ENCODE results near the gene CARMIL3.

Gene CARMIL3

DNA sequence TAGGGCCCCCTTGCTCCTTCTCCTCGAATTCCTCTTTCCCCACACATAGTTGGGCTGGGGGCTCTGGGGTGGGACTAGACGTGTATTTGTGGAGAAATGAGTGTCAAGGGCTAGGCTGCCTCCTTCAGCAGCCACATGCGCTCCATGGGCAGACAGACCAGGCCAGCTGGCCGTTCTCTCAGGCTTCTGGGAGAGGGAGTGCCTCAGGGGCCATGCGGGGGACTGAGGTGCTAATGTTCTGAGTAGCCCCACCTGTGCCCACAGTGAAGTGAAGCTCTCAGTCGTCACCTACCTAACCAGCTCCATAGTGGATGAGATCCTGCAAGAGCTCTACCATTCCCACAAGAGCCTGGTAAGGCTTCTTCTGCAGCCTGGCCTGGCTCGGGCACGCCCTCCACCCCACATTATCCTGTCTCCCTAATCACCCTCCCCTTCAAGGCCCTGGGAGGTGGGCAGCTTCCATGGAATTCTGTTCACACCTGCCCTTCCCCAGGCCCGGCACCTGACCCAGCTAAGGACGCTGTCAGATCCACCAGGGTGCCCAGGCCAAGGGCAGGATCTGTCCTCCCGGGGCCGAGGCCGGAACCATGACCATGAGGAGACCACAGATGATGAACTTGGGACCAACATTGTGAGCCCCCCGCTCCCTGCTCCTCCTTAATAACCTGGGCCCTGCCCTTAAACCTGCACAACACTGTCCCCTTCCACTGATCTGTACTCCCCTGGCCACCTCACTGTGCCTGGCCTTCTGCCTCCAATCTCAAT, 10.6 kb downstream of the CARMIL3 start:
- DNase-seq: no peak

DNA sequence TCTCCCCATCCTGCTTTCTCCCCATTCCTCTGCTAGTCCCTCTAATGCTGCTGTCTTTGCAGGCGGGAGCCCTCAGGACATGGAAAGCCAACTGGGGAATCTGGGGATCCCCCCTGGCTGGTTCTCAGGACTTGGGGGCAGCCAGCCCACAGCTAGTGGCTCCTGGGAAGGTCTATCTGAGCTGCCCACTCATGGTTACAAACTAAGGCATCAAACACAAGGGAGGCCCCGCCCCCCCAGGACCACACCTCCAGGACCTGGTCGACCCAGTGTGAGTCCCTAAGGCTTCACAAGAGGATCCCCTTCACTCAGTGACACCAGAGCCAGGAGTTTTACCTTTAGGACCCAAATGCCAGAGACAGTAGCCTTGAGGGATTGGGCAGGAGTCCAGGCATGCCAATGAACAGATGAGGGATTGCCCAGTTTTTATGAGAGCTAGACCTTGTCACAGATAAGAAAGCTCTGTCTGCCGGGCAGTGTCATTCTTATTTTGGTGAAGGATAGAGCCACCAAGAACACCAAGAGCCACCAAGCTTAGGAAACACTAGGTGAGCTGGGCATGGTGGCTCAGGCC, 11.5 kb downstream of the CARMIL3 start:
- DNase-seq: no peak

DNA sequence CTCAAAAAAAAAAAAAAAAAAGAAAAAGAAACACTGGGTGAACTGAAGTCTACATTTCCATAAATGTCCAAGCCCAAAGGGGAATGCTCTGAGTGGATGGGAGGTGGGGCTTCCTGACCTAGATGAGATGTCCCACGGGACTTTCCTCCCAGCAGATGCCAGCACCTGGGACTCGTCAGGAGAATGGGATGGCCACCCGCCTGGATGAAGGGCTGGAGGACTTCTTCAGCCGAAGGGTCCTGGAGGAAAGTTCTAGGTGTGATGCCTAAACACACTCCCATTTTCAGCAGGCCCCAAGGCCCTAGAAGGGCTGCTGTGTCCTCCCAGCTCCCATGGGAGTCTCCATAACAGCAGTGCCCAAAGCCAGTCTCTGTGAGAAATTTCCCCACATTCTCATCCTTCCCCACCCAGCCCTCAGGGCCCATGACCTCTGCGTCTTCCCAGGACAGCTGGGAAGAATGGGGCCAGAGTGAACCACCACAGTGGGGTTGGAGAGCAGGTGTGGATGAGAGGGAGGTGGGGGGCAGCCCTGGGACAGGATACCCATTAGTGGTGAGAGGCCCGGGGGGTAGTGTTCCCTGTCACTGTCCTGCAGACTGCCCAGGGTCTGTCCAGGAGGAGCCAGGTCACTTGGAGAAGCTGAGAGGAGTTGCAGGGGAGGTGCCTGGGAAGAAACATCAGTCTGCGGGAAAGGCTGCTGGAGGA, 12.4 kb downstream of the CARMIL3 start:
- DNase-seq: no peak

DNA sequence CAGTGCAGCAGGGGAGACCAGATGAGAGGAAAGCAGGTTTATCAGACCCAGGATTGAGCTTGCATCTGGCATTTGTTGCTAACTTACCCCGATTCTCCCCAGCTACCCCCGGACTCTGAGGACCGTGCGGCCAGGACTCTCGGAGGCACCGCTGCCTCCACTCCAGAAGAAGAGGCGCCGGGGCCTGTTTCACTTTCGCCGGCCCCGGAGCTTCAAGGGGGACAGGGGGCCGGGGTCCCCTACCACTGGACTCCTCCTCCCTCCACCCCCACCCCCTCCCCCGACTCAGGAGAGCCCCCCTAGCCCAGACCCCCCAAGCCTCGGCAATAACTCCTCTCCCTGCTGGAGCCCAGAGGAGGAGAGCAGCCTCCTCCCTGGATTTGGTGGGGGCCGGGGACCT, 13.0 kb downstream of the CARMIL3 start:
- DNase-seq: no peak

DNA sequence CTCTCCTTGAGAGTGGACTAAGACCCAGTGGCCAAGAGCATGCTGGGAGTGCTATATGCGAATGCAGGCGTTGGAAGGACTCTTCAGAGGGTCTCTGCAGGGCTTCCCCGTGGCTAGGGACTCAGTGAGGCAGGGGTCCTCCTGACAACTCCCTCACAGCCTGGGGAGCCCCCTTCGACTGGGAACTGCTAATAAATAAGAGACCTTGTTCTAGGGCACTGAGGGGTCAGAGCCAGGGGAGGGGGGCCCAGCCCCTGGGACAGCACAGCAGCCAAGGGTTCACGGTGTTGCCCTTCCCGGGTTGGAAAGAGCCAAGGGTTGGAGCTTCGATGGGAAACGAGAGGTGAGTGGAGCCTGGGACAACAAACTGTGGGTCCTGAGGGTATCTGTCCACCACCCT, 13.6 kb downstream of the CARMIL3 start:
- DNase-seq: no peak

DNA sequence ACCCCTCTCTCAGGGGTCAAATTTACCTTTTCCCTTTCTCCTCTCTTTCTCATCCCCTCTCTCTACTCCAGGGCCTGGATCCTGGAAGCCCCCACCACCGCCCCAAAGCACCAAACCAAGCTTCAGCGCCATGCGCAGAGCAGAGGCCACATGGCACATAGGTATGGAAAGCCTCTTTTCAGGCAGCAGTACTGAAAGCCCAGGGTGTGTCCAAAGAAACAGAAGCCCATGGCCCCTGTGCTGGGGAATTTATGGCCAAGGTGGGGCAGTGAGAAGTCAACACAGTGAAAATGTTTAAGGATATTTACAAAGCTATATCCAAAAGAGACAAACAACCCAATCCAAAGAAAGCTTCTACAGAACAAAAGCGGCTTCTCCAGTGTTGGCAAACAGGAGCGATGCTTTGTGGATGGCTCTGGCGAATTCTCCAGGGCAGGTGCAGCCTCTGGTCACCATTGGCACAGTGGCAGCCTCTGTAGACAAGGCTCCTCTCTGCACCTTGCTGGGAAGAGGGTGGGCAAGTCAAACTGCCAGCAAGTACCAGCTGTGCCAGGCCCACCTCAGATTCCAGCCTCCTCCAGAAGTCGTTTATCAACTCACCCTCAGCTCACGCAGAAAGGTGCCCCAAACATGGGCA, 14.8 kb downstream of the CARMIL3 start:
- no peak for DNase-seq

DNA sequence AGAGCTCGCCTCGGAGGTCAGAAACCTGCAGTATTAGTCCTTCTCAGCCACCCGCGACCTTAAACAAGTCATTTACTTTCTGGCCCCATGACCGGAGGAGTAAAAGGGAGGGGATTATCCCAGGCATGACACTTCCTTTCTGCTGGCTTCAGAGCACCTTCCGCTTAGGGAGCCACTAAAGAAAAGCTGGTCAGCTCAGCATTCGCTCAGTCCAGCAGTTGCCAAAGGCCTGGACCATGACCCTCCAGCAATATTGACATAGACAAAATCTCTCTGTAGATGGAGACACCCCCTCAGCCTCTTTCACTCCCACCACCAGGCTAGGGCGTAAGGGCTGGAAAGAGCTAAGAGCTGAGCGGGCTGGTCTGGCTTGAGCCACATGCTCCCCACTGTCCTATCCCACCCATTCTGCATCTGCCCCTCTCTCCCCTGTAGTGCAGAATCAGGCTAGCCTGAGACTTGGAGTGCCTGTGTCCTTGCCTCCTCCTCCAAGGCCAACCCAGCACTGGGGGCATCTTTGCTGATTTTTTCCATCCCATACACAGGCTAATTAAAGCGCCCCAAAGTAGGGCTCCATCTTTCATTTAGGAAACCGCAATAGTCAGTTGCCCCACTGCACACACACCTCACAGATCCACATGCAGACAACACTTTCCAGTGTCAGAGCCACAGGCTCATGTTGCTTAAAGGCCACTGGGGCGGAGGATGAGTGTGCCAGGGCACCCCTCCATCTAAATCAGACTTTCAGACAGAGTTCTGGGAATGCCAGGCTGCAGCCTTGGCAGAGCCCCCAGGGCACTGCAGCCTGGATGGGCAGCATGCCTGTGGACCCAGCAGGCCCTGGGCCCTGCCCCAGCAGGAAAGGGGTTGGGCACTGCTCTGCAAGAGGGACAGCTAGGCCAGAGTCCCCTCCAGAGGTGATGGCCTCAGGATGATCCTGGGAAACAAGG, 15.6 kb downstream of the CARMIL3 start:
- no peak for DNase-seq

DNA sequence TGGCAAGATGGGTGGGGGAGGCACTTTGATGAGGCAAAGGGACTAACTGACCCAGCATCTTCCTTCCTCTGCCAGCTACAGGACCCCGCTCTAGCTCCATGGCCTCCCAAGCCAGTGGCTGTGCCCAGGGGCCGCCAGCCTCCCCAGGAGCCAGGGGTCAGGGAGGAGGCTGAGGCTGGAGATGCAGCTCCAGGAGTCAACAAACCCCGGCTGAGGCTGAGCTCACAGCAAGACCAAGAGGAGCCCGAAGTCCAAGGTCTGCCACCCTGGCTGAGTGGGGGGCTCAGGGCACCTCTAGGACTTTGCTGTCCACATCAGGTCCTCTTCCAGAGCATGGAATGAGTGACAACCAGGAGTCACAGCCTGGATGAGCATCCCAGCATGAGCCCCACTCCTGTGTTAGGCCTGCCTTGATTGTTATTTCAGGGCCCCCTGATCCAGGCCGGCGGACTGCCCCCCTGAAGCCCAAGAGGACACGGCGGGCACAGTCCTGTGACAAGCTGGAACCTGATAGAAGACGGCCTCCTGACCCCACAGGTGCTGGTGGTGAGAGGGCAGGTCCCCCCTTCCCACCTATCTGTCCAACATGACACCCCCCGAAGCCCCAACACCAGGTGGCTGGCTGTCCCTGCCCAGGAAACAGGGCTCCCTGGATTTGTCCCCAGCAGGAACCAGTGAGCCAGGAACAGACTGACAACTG, 17.1 kb downstream of the CARMIL3 start:
- DNase-seq: no peak

DNA sequence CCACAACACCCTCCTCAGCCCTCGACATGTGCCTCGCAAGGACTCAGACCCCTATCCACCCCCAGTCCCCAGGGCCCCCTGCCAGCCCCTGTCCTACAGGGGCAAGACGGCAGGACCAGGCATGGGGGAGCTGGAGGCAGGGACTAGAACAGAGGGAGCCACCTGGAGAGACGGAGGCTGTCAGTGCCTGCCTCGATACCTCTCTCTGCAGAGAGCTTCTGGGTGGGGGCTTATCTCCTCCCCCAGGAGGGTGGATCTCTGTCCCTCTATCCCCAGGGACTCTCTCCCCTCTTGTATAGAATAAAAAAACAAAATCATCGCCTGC, 17.6 kb downstream of the CARMIL3 start:
- no peak for DNase-seq

DNA sequence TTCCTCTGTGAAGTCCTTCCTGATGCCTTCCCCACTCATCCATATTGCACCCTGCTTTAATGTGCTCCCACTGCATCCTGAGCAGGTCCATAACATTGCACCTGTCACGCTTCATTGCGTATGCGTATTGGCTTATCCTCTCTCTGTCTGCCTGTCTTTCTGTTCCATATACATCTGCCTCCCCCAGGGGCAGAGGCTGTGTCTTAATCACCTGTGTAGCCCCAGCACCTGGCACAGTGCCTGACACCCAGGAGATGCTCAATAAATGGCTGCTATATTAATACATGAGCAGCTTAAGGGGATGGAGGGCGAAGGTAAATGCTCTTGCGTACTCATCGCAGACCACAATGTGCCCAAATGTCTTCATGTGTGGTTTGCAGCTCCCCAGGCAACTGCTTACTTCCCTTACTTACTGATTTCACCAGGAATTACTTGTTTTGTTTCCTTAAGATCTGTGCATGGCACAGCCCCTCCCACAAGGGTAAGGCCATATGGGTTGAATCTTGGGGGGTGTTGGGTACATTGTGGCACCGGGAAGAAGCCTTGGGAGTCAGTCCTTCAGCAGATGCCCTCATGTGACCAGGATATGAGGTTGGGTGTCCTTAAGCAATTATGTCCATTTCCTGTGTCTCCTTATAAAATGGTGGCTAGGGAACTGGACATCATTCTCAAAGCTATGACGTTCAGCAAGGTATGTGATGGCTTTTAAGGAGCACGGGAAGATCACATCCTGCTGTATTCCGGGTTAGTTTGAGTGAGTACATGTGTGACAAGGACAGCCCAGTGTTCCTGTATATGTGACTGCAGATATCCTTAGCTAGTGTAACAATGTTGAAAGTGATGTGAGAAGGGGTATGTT, 18.7 kb downstream of the CARMIL3 start:
- DNase-seq: peak; percentile 59

DNA sequence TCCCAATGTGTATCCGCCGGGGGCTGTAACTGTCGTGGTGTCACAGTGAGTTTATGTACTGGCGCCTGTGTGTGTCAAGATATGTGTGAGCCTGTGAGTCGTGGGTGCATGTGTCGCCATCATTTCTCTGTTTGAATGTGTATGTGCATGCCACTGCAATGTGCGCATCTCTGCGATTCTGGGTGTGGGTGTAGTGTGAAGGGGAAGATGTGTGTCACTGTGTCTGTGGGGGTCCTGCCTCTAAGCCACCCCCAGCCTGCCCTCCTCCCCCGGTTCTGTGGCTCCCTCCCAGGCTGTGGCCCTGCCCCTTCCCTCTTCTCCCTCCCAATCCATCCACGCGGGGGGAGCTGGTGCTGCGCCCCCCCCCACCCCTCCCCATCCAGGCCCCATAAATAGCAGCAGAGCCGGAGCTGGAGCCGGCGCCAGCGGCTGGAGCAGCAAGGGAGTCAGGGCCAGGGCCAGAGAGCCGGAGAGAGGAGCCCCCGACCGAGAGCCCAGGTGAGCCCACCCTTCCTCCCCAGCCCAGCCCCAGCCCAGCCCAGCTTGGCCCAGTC, 19.4 kb downstream of the CARMIL3 start, which contains the start of gene CPNE6:
Gene CPNE6 (plus strand): TSS at position 419 of the 554 bp plus-strand sequence. CDS start 1,375 bp downstream, outside the sequence.
- DNase-seq: no peak

DNA sequence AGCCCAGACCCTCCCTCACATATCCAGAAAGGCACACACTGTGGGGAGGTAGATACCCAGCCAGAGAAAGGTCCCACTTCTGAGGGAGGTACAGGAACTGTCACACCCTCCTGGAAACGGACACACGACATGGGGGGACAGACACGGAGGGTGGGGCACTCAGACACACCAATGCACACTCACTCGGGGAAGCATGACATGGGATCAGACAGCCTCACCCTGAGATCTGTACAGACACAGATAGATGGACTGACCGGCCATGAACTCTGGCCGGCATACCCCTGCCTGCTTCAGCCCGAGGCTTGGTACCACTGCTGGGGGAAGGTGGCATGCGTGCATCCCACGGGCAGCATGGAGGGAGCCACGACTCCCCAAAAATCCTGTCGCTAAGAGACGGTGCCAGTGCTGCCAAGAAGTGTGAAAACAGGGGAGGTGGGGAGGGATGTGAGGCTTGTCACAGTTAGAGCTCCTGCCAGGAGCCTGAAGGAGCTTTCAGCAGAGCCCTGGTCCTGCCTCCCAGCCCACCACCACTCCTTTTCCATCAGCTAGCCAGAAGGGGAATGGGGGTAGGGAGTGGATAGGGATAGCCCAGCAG, 20.1 kb downstream of the CARMIL3 start:
- no peak for DNase-seq

DNA sequence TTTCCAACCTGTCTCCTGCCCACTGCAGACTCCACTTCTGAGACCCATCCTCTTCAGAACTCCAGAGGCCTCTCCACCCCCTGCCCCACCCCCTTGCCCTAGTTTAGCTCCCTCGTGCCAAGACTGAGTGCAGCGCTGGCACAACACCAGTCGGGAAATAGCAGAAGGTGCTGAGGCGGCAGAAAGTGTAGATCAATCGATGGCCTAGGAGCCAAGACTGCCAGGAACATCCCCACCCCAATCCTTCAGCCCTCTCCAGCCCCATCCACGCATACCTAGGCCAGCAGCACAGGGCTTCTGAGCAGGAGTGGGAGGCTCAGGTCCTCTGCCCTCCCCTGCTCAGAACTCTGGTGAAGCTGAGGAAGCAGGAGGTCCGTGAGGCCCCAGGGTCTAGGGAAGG, 20.6 kb downstream of the CARMIL3 start:
- DNase-seq: peak; percentile 76

DNA sequence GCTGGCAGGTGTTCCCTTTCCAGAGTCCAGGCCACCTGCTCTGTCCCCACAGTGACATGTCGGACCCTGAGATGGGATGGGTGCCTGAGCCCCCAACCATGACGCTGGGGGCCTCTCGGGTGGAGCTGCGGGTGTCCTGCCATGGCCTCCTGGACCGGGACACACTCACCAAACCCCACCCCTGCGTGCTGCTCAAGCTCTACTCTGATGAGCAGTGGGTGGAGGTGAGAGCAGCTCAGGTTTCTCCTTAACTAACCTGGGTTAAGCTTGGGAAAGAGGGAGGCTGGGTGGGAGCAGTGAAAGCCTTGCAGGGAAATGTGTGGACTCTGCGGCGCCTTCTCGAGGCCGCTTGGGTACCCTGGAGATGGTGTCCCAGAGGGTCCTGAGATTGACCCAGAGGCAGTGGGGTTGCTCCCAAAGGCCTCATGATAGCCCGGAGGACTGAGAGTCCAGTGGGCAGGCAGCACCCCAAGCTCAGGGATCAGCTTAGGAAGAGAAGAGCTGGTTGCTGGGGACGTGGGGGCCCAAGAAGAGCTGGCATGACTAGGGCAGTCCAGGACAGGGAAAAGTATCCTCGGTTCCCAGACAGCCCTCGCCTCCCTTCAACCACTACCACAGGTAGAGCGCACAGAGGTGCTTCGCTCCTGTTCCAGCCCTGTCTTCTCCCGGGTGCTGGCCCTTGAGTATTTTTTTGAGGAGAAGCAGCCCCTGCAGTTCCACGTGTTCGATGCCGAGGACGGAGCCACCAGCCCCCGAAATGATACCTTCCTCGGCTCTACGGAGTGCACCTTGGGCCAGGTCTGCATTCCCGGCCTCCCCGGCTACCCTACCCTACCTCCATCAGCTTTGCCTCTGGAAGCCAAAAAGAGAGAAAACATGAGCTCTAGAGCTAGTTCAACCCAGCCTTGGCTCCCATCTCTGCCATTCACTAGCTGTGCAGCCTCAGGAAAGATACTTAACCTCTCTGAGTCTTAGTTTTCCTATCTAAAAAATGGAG, 21.4 kb downstream of the CARMIL3 start:
- no peak for DNase-seq

DNA sequence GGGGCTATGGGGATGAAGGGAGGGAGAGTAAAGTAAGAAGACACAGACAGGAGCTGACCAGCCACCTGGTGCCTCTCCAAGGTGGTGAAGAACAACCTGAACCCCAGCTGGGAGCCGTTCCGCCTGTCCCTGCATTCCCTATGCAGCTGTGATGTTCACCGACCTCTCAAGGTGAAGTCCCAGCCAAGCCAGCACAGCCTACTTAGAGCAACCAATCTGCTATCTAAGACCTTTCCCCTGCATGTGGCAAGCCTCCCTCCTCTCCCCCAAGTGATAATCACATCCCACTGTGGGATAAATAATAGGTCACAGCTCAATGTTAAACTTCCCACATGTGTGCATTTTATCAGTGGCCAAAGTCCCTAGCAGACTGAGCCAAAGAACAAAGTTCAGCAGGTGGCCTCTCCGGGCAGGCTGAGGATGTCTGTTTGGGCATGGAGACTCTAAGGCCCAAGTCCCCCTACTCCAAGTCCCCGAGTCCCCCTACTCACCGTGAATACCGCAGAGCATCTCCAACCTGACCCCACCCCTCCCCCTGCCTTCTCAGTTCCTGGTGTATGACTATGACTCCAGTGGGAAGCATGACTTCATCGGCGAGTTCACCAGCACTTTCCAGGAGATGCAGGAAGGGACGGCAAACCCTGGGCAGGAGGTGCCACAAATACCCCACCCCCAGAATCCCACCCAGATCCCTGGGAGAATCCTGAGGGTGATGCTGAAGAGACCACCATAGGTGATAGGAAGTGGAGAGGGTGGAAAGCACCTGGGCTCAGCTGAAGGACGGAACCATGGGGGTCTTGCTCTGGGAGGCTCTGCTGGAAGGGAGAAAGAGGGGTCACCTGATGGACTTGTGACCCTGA, 23.0 kb downstream of the CARMIL3 start:
- DNase-seq: no peak

DNA sequence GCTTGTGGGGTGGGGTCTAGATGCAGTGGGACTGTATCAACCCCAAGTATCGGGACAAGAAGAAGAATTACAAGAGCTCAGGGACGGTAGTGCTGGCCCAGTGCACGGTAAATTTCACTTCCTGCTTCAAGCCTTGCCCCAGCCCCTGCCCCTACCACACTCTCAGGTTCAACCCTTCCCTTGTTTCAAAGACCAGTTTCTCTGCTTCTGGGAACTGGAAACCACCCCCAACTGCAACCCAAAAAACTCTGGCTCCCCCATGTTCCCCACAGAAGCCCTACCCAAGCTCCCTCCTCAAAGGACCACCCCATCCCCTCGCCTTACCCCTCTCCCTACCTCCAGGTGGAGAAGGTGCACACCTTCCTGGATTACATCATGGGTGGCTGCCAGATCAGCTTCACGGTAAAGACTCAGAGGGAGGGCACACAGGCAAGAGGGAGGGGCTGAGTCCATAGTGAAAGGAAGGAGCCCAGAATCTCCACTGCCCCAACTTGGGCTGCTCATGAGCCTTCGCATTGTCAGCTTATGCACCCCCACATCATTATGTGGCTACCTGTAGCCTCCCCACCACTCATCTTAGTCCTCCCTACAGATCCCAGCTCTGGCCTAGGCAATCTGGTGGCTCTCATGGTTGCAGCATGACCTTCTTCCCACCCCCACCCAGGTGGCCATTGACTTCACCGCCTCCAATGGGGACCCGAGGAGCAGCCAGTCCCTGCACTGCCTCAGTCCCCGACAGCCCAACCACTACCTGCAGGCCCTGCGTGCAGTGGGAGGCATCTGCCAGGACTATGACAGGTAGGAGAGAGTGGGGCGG, 23.9 kb downstream of the CARMIL3 start:
- no peak for DNase-seq

DNA sequence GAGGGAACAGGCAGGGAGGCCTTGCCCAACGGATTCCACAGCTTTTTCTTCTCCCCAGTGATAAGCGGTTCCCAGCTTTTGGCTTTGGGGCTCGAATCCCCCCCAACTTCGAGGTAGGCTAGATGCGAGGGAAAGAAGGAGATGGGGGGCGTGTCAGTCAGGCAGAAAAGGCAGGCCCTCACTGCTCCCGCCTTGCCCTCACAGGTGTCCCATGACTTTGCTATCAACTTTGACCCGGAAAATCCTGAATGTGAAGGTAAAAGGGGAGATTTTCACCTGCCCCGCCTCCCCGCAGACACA, 24.4 kb downstream of the CARMIL3 start:
- no peak for DNase-seq

Data from DMS79 (cell line).